Activated CD4-positive, alpha-beta memory T cell treated with anti-CD3 and anti-CD28 coated beads for 36 hours (primary cell): ENCODE data around the gene ITSN1. TPM values are rescaled to one million over a fixed set of nuclear protein-coding genes. Genes with fewer than 3 reads are reported as not detected.
A peak's percentile ranks its signal among the peaks of the same experiment; 100 is the strongest.
"Not testable (repeated sequence)": the region's sequence is repeated elsewhere in the genome, so short reads cannot be mapped to it uniquely, and the experiment has no call there.

Source experiments
- CTCF ChIA-PET: fragments of 350-600 bp; sonication (Branson Sonifier 250); formaldehyde crosslinking; loops from one replicate; lab custom pipeline; 2021; ENCODE audit warnings: antibody characterized with exemption, inconsistent platforms; lab: Charles Lee
- POLR2A ChIA-PET: fragments of 350-600 bp; sonication (Branson Sonifier 250); formaldehyde crosslinking; loops from one replicate; lab custom pipeline; 2021; ENCODE audit warnings: antibody characterized with exemption; lab: Charles Lee
- DNase-seq: peaks from one replicate; pipeline ENCODE4 v3.0.0-alpha.2; 2020
- H3K27ac Mint-ChIP-seq: one replicate; pipeline ENCODE4 v1.8.0; 2021; ENCODE audit warnings: mixed read lengths
- H3K27me3 Mint-ChIP-seq: one replicate; pipeline ENCODE4 v1.8.0; 2021; ENCODE audit warnings: mixed read lengths
- H3K36me3 Mint-ChIP-seq: one replicate; pipeline ENCODE4 v1.8.0; 2021; ENCODE audit warnings: mixed read lengths
- H3K4me1 Mint-ChIP-seq: one replicate; pipeline ENCODE4 v1.8.0; 2021; ENCODE audit warnings: low read depth, mixed read lengths
- H3K4me3 Mint-ChIP-seq: one replicate; pipeline ENCODE4 v1.8.0; 2021; ENCODE audit warnings: mild to moderate bottlenecking, mixed read lengths
- H3K9me3 Mint-ChIP-seq: one replicate; pipeline ENCODE4 v1.8.0; 2021; ENCODE audit warnings: mixed read lengths
- intact Hi-C: fragments of 100-400 bp; cut with micrococcal nuclease; formaldehyde crosslinking; loops from one replicate; pipeline ENCODE4 v1.15.1; 2023
- total RNA-seq, 2 experiments: library from RNA; stranded (reverse); gene quantifications; one replicate each; pipeline ENCODE4 v1.2.3, GENCODE V29; 2021

Gene ITSN1
- total RNA-seq, 2 experiments from 2014 or later, result 3.2 to 4.5 TPM

DNA sequence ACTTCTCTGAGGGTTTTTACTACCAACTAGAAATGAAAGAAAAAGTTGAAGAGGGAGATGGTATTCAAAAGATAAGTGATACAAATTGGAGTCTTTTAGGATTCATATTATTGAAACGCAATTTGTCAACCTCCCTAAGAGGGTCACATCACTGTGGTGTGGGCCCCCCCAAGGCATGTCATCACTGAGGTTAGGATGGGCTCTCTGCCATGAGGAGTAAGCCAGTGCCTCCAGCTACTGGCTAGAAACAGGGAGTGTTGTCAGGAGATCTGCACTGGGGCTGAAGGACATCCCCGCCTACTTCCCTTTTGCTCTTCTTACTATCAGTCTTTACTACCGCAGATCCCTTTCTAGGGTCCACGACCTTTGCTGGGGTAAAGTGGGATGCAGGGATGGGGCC, 25.9 kb downstream of the ITSN1 start:
- Mint-ChIP-seq H3K27me3 (peaks cover 2% of the 10 kb centered on the region), H3K27ac (no peak overlapping the region), H3K9me3 (no peaks in the 10 kb centered on the region), H3K4me1 (no peaks in the 10 kb centered on the region), H3K36me3 (no peaks in the 10 kb centered on the region), H3K4me3 (no peak overlapping the region)
- CTCF ChIA-PET, result no interaction called here
- POLR2A ChIA-PET, result no interaction called here
- DNase-seq, result no peak
- intact Hi-C loops, result no loop called here

DNA sequence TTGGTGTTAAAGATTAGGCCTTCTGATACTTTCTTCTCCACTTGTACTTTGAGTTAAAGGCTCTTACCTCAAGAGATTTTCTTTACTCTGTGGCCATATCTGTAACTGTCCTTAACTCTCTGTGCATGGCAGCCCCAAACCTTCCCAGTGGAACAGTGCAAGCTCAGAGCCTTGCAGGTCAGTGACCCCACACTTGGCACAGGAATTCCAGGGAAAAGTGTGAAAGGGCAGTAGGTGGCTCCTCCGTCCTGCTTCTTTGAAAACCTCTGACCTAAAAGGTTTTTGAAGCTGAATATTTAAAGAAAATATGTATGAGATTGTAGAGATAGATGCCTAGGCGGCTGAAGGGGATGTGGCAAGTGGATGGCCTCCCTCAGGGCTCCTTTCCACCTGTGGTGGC, 26.3 kb downstream of the ITSN1 start:
- Mint-ChIP-seq H3K27ac (no peak overlapping the region), H3K27me3 (peaks cover 2% of the 10 kb centered on the region), H3K4me3 (no peak overlapping the region), H3K4me1 (no peaks in the 10 kb centered on the region), H3K9me3 (no peaks in the 10 kb centered on the region), H3K36me3 (no peaks in the 10 kb centered on the region)
- ChIA-PET CTCF (no interaction called here), POLR2A (no interaction called here)
- DNase-seq, result no peak
- intact Hi-C loops, result no loop called here

DNA sequence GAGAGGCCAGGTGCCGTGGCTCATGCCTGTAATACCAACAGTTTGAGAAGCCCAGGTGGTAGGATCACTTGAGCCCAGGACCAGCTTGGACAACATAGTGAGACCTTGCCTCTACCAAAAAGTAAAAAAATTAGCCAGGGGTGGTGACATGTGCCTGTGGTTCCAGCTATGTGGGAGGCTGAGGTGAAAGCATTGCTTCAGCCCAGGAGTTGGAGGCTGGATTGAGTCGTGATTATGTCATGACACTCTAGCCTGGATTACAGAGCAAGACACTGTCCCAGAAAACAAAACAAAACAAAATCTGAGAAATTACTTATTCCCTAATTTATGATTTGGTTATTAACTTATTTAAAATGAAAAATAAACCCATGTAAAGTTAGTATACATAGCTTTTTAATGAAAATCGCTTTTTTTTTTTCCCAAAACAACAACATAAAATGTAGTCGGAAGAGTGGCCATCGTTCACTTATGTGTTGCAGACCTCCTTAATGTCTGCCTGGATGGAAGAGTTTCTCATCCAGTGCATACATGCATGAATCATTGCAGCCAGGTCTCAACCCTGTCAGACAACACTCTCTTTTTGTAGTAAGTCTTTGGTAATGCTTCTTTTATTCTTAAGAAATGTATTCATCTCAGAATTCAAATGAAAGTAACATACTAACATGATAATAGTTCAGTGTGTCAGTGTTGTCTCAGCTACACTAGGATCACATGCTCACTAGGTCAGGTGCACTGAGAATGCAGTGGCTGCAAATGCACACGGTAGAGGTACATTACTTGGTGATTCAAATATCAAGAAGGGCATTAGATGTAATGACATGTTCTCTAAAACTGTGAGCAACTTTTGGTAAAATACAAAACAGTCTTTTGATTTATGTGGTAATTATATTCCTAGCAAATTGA, 28.0 kb downstream of the ITSN1 start:
- CTCF ChIA-PET, result no interaction called here

DNA sequence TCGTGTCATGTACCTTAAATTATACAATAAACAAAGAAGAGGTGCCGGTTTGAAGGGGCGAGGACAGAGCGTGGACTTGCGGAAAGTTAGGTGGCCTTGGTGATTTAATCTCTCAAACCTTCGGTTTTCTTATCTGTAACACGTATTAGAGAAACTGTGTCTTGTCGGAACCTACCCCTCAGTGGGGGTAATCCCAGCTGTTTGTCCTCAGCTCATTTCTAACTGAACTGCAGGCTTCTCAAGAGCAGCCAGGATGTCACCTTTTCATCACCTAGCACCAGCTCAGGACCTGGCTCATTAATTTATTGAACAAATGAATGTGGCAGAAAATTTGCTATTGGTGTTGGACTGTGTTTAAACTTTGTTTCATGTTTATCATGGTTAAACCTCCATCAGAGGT, 31.2 kb downstream of the ITSN1 start:
- POLR2A ChIA-PET, result no interaction called here
- Mint-ChIP-seq H3K9me3 (no peaks in the 10 kb centered on the region), H3K27me3 (no peaks in the 10 kb centered on the region), H3K36me3 (no peaks in the 10 kb centered on the region), H3K4me1 (no peaks in the 10 kb centered on the region), H3K4me3 (no peak overlapping the region), H3K27ac (no peak overlapping the region)
- intact Hi-C loops, result no loop called here
- no peak for DNase-seq
- CTCF ChIA-PET, result no interaction called here

More for the DNA sequence above, 28.0 kb downstream of the ITSN1 start:
- H3K4me3 Mint-ChIP-seq, result no peak overlapping the region
- H3K9me3 Mint-ChIP-seq, result no peaks in the 10 kb centered on the region
- intact Hi-C loops, result no loop called here
- POLR2A ChIA-PET, result interaction anchor here (0.6 kb wide), 1 partner anchor 642 kb away, joined by 3 read pairs; no protein-coding TSS in a partner anchor
- no peaks in the 10 kb centered on the region for H3K36me3 Mint-ChIP-seq
- peak; percentile 22 for DNase-seq
- H3K4me1 Mint-ChIP-seq, result no peaks in the 10 kb centered on the region
- H3K27me3 Mint-ChIP-seq, result peaks cover 2% of the 10 kb centered on the region
- no peak overlapping the region for H3K27ac Mint-ChIP-seq

DNA sequence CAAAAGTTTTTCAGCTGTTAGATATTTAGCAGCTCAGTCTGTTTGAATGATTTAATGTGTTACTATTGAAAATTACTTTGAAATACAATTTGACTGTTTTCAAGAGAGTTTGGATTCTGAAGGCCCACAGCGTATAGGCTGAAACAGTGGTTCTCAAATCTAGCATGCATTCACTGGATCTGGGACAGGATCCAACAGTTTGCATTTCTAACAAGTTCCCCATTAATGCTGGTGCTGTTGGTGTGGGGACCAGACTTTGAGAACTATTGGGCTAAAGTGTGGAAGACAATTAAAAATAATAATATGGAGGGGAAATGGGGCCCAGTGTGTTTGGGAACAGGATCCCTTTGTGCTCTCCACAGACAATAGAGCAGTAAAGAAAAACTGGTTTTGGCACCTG, 31.9 kb downstream of the ITSN1 start:
- Mint-ChIP-seq H3K36me3 (no peaks in the 10 kb centered on the region), H3K9me3 (no peaks in the 10 kb centered on the region), H3K27me3 (no peaks in the 10 kb centered on the region), H3K4me1 (no peaks in the 10 kb centered on the region), H3K4me3 (no peak overlapping the region), H3K27ac (no peak overlapping the region)
- POLR2A ChIA-PET, result no interaction called here
- CTCF ChIA-PET, result no interaction called here
- DNase-seq, result no peak
- intact Hi-C loops, result no loop called here

DNA sequence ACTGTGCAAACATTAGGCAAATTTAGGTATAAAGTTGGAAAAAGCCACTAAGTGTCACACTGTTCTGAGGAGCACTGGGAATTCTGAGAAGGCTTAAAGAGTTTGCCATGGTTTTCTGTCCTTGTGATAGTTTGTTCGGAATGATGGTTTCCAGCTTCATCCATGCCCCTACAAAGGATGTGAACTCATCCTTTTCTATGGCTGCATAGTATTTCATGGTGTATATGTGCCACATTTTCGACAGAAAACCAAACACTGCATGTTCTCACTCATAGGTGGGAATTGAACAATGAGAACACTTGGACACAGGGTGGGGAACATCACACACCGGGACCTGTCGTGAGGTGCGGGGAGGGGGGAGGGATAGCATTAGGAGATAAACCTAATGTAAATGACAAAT, 34.4 kb downstream of the ITSN1 start:
- H3K9me3 Mint-ChIP-seq, H3K36me3 Mint-ChIP-seq, H3K27ac Mint-ChIP-seq, CTCF ChIA-PET, POLR2A ChIA-PET, H3K27me3 Mint-ChIP-seq, H3K4me3 Mint-ChIP-seq, intact Hi-C loops, H3K4me1 Mint-ChIP-seq, DNase-seq: not testable (repeated sequence)

DNA sequence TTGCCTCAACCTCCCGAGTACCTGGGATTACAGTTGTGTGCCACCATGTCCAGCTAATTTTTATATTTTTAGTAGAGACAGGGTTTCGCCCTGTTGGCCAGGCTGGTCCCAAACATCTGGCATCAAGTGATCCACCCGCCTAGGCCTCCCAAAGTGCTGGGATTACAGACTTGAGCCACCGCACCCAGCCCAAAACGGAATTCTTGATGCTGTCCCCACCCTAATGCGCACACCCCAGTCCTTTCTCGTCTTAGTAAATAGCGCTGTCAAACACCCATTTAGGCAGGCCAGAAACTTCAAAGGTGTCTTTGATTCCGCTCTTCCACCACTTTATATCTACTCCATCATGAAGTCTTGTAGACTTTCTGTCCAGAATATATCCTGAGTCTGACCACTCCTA, 35.1 kb downstream of the ITSN1 start:
- no peaks in the 10 kb centered on the region for H3K9me3 Mint-ChIP-seq
- no peaks in the 10 kb centered on the region for H3K36me3 Mint-ChIP-seq
- no peaks in the 10 kb centered on the region for H3K4me1 Mint-ChIP-seq
- intact Hi-C loops, result no loop called here
- ChIA-PET POLR2A (no interaction called here), CTCF (no interaction called here)
- H3K27ac Mint-ChIP-seq, result no peak overlapping the region
- no peak for DNase-seq
- H3K4me3 Mint-ChIP-seq, result no peak overlapping the region
- peaks cover 5% of the 10 kb centered on the region for H3K27me3 Mint-ChIP-seq

DNA sequence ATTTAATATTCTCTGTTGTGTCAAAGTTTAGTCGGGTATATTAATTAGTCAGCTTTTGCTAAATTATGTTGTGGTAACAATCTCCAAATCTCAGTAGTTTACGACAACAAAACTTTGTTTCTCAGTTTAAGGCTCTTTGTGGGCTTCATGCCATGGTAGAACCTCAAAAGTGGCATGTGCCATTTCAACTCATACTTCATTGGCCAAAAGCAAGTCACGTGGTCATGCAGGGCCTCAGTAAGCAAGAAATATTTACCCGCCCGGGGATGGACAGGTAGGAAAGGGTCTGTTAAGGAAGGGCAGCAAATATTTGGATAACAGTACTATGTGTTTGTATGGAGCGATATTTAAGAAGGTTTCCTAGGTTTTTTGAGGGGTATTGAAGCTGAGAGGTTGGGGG, 38.6 kb downstream of the ITSN1 start:
- Mint-ChIP-seq H3K36me3 (no peaks in the 10 kb centered on the region), H3K4me3 (no peak overlapping the region), H3K9me3 (no peaks in the 10 kb centered on the region), H3K27ac (no peak overlapping the region), H3K27me3 (peaks cover 5% of the 10 kb centered on the region), H3K4me1 (no peaks in the 10 kb centered on the region)
- intact Hi-C loops, result no loop called here
- CTCF ChIA-PET, result no interaction called here
- no peak for DNase-seq
- POLR2A ChIA-PET, result no interaction called here

DNA sequence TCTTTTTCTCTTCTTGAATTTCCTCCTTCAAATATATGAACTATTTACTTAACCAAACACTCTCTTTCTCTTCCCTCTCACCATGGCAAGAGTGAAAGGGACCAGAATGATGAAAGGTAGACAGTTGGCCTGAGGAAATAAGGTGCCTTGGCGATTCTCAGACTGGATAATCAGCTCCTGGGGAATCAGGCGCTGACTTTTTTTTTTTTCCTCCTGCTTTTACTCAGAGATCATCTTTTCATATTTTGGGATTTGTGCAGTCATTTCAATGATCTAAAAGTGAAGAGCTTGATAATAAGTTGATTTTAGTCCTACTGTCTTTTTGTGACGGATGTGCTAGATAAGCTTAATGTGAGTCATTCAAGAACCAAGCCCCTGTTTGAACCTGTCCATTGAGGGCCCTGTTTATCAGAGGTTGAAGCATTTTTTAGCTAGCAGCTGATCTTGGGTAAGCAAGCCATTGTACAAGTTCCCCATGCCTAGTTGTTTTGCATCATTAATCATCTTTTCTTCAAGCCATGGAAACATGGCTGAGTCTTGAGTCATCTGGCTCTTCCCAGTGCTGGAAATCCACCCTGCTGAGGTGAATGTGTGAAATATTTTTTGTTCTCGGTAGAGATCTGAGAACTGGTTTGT, 40.8 kb downstream of the ITSN1 start:
- H3K27me3 Mint-ChIP-seq, result peaks cover 5% of the 10 kb centered on the region
- no peaks in the 10 kb centered on the region for H3K9me3 Mint-ChIP-seq
- no peak overlapping the region for H3K27ac Mint-ChIP-seq
- DNase-seq, result no peak
- H3K4me3 Mint-ChIP-seq, result no peak overlapping the region
- ChIA-PET CTCF (no interaction called here), POLR2A (no interaction called here)
- no peaks in the 10 kb centered on the region for H3K4me1 Mint-ChIP-seq
- H3K36me3 Mint-ChIP-seq, result no peaks in the 10 kb centered on the region
- intact Hi-C loops, result no loop called here

DNA sequence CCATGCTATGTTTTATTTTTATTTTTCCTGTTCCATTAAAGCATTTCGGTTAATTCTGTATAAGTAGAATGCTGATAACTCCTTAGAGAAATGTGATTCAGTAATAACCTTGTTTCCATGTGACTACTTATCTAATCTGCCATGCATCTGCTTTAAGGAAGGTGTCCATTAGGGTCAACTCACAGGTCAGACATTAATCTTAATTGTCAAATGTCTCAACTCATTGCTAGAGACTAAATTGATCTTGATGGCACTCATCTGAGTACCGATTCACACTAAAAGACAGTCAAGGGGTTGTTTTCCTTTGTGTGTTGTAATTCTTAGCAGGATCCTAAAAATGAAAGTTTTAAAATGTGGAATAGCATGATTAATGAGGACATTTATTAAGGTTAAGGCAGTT, 41.8 kb downstream of the ITSN1 start:
- no peaks in the 10 kb centered on the region for H3K4me1 Mint-ChIP-seq
- CTCF ChIA-PET, result no interaction called here

DNA sequence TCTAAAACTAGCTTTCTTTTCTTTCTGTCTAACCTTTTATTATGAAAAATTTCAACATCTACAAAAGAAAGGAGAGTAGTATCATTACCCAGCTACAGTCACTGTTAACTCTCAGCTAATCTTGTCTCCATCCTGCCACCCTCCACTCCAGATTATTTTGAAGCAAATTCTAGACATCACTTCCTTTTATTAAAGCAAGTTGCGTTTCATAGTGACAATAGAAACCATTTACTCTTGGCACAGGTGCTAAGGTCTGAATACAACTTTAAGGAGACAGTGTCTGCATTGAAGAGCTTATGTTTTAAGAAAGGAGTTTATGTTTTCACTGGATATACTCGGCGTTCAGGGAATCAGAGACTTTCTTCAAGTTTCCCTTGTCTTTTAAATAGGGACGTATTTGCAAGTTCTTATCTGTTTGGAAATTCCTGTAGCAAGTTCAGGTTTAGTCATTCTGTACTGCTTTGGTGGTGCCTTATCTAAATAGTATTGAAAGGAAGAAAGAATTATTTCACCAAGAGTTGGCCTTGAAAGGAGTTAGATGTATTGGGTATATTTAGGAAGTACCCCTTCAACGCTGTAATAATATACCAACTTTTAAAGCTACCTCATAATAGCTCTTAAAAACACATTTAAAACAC, 42.7 kb downstream of the ITSN1 start:
- POLR2A ChIA-PET, result interaction anchor here (0.6 kb wide), 1 partner anchor 494 kb away, joined by 3 read pairs; no protein-coding TSS in a partner anchor
- H3K27ac Mint-ChIP-seq, result no peak overlapping the region
- no peak for DNase-seq
- H3K4me1 Mint-ChIP-seq, result no peaks in the 10 kb centered on the region
- peaks cover 5% of the 10 kb centered on the region for H3K27me3 Mint-ChIP-seq
- CTCF ChIA-PET, result no interaction called here
- intact Hi-C loops, result no loop called here
- no peaks in the 10 kb centered on the region for H3K36me3 Mint-ChIP-seq
- H3K4me3 Mint-ChIP-seq, result no peak overlapping the region
- H3K9me3 Mint-ChIP-seq, result no peaks in the 10 kb centered on the region

More for the DNA sequence above, 41.8 kb downstream of the ITSN1 start:
- POLR2A ChIA-PET, result no interaction called here
- Mint-ChIP-seq H3K4me3 (no peak overlapping the region), H3K9me3 (no peaks in the 10 kb centered on the region), H3K27ac (no peak overlapping the region), H3K36me3 (no peaks in the 10 kb centered on the region), H3K27me3 (peaks cover 5% of the 10 kb centered on the region)
- intact Hi-C loops, result no loop called here
- no peak for DNase-seq

DNA sequence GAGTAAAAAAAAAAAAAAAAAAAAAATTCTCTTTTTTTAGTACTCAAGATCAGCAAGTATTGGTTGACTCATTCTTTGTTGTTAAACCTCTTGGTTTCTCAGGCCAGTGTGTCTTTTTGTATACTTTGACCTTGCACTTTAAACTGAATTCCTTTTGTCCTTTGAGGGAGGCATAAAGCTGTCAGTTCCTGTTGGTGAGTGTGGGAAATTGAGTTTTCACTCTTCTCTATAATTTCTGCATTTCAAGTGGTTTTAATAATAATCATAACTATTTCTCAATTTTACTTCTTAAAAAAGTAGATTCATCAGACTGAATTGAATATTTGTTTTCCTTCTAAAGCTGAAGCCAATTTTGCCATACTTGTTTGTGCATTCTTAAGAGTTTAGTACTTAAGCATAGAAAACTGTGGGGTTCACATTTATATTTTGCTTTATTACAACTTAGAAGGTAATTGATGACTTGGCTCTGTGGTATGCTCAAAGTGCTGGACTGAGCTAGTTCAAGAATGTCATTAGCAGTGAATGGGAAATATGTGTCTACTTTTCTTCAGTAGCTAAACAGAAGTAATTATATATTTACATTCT, 43.4 kb downstream of the ITSN1 start:
- Mint-ChIP-seq H3K27ac (no peak overlapping the region), H3K36me3 (no peaks in the 10 kb centered on the region), H3K9me3 (no peaks in the 10 kb centered on the region), H3K4me1 (no peaks in the 10 kb centered on the region), H3K4me3 (no peak overlapping the region), H3K27me3 (peaks cover 5% of the 10 kb centered on the region)
- CTCF ChIA-PET, result no interaction called here
- POLR2A ChIA-PET, result interaction anchor here (0.6 kb wide), 2 partner anchors 11 to 494 kb away, joined by 3 to 4 read pairs; no protein-coding TSS in a partner anchor
- DNase-seq, result no peak
- intact Hi-C loops, result no loop called here
